Rectal smooth muscle tissue (tissue), 1 donor: ENCODE measurements around the gene JUNB.

Experiments
- H3K27ac ChIP-seq: one replicate; pipeline ENCODE4 v1.7.0; 2013; ENCODE audit warnings: low read depth, low read length, inconsistent platforms
- H3K27me3 ChIP-seq: one replicate; pipeline ENCODE4 v1.7.0; 2013; ENCODE audit warnings: low read length; ENCODE audit not compliant: control insufficient read depth, insufficient read depth
- H3K36me3 ChIP-seq: one replicate; pipeline ENCODE4 v1.7.0; 2013; ENCODE audit warnings: low read length; ENCODE audit not compliant: control insufficient read depth, insufficient read depth
- H3K4me1 ChIP-seq: one replicate; pipeline ENCODE4 v1.7.0; 2013; ENCODE audit warnings: low read length; ENCODE audit not compliant: control insufficient read depth, insufficient read depth
- H3K4me3 ChIP-seq: one replicate; pipeline ENCODE4 v1.7.0; 2013; ENCODE audit warnings: low read length
- H3K9ac ChIP-seq: one replicate; pipeline ENCODE4 v1.7.0; 2013; ENCODE audit warnings: low read length

JUNB gene

DNA sequence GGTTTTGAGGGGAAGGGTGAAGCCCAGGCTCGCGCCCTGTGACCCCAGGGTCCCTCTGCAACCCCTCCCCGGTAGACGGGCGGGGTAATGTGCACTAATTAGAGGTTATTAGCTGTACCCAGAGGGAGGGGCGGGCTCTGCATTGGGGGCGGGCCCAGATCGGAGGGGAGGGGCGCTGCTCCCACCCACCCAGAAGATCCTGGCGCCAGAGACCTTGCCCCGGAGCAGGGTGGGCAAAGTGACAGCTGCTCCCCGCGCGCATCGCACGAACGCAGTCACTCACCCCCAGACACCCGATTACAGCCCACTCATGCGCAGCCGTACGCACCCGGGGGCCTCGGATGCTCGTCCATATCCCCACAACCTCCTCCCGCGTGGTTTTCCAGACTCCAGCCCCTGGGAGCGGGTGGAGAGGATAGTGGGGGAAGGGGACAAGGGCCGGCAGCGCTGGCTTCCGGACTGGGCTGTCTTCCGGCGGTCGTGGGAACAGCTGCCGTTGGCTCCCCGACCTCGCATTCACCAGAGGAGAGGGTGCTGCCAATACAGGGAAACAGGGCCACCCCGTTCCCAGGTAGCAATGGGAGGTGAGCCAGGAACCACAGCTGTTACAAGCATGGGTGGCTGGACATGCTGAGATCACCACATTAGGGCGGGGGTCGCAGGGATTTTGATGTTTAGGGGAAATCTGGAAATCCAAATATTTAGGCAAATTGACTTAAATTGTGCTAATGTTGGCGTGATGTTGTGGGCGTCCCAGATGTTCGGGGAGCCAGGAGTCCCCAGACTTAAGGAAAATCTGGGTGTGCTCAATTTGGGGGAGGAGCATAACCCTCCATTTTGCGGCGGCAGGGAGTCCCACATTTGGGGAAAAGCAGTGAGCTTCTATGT is 13.0 kb upstream of the JUNB start:
- Histone ChIP-seq H3K27me3 (no peaks in the 10 kb centered on the region), H3K36me3 (no peaks in the 10 kb centered on the region), H3K4me3 (peak overlapping the region; percentile 76), H3K4me1 (peaks cover 20% of the 10 kb centered on the region), H3K9ac (peak overlapping the region; percentile 57), H3K27ac (peak overlapping the region; percentile 97)

DNA sequence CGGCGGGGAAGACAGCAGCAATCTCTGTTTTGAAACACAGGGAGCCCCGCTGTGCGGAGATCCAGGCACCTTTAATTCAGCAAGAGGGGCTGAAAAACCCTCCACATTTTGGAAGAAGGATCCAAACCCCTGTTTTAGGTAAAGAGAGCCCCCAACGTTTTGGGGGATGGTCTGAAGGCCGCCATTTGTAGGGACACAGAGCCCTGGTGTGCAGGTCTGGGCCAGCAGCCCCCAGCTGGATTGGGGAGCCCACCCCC is 12.5 kb upstream of the JUNB start:
- H3K9ac ChIP-seq: no peak overlapping the region
- peaks cover 25% of the 10 kb centered on the region for H3K4me1 ChIP-seq
- H3K27me3 ChIP-seq: no peaks in the 10 kb centered on the region
- H3K27ac ChIP-seq: peak overlapping the region; percentile 97
- H3K4me3 ChIP-seq: peak overlapping the region; percentile 76
- no peaks in the 10 kb centered on the region for H3K36me3 ChIP-seq

DNA sequence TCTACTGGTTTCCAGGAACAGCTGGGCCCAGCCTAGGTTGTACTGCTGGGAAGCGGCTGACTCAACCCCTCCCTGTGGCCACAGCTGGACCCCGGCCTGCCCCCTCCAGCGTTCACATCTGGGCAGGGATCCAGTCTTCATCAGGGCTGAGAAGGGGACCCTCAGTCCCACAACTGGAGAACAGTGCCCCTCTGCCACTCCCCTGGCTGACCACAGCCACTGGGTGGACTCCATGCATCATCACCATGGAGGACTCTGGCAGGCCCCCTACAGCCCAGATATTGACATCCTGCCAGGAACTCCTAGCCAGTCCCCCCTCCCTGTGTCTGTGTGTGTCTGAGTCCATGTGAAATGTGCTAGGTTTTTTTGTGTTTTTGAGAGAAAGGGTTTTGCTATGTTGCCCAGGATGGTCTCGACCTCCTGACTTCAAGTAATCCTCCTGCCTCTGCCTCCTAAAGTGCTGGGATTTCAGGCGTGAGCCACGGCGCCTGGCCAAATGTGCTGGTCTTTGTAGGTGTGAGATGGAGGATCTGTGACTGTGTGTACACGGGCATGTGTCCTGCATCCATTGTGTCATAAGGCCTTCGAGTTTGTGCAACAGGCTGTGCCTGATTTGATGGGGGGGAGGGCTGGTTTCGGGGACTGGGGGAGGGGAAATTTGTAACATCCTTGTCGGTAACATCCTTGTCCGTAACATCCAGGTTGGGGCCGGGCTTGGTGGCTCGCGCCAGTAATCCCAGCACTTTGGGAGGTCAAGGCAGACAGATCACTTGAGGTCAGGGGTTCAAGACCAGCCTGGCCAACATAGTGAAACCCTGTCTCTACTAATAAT is 11.9 kb upstream of the JUNB start:
- H3K4me3 ChIP-seq: peak overlapping the region; percentile 76
- H3K27ac ChIP-seq: peak overlapping the region; percentile 97
- H3K4me1 ChIP-seq: peaks cover 25% of the 10 kb centered on the region
- no peaks in the 10 kb centered on the region for H3K36me3 ChIP-seq
- H3K9ac ChIP-seq: no peak overlapping the region
- no peaks in the 10 kb centered on the region for H3K27me3 ChIP-seq

DNA sequence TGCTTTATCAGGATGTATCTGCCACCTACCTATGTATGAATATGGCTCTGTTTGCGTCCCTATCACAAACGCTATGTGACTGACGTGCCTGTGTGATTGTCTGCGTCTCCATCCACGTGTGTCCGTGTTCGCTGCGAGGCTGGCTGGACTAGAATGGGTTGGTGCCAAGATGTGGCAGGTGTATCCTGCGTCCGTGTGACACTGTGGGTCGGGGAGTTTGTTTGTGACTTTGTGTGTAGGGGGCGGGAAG is 9.2 kb upstream of the JUNB start:
- H3K9ac ChIP-seq: peak overlapping the region; percentile 93
- H3K27me3 ChIP-seq: no peaks in the 10 kb centered on the region
- H3K4me1 ChIP-seq: peaks cover 20% of the 10 kb centered on the region
- H3K27ac ChIP-seq: peak overlapping the region; percentile 99
- no peaks in the 10 kb centered on the region for H3K36me3 ChIP-seq
- H3K4me3 ChIP-seq: peak overlapping the region; percentile 78

DNA sequence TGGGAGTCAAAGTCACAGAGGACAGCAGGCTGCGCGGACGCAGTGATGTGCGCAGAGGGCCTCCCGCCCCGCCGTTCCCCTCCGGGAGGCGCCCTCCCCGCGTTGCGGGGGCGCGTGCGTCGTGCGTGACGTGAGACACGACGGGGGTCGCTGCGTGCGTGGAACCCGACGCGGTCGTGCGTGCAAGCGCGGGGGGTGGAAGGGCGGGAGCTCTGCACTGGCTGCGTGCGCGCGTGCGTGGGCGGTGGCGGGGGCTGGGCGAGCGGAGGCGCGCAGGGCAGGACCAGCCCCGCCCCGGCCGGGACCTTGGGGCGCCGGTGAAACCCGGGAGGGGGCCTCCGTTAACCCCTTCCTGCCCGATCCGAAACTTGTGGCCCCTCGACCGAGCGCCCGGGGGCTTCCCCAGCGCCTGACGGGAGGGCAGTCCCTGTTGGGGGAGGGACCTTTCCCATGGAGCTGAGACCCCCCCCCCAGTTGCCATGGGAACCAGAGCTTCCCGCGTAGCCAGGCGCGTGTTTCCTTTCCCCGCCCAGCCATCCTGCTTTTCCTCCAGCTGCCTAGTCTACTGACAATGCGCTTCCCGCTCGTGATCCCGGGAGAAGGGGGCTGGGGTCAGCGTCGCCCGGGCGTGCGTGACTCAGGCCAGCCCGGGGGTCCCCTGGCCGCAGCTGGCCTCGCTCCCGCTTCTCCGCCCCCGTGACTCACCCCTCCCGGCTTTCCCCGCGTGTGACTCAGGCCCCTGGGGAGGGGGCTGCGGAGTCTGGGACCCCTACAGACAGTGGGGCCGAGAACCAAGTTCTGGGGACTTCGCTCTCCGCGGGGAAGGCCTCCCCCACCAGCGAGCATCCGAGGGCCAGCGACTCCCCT is 8.6 kb upstream of the JUNB start:
- peak overlapping the region; percentile 78 for H3K4me3 ChIP-seq
- no peaks in the 10 kb centered on the region for H3K27me3 ChIP-seq
- peak overlapping the region; percentile 99 for H3K27ac ChIP-seq
- H3K36me3 ChIP-seq: no peaks in the 10 kb centered on the region
- peak overlapping the region; percentile 93 for H3K9ac ChIP-seq
- H3K4me1 ChIP-seq: peaks cover 20% of the 10 kb centered on the region

DNA sequence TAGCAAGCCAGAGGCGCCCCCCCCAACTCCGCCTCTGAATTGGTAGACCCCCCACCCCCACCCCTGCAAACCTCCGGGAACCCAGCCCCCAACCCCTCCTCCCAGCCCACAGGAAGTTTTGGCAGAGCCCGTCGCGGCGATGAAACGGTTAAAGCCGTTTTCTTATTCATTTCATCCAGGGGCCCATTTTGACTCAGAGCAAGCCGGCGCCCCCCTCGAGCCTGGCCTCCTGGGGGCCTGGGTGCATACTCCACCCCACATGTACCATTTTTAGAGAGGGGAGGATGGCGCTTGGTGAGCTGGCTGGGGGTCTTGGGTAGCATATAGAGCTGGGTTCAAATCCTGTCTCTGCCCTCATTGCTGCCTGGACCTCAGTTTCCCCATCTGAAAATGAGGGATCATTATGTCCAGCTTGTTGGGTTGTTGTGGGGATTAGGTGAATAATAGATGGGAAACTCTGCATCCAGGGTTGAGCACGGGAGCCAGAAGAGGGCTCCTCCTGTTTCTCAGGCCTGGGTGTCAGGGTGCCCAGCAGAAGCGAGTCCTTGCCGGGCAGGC is 7.9 kb upstream of the JUNB start:
- peak overlapping the region; percentile 99 for H3K27ac ChIP-seq
- no peak overlapping the region for H3K9ac ChIP-seq
- H3K4me1 ChIP-seq: peaks cover 25% of the 10 kb centered on the region
- no peaks in the 10 kb centered on the region for H3K27me3 ChIP-seq
- peak overlapping the region; percentile 43 for H3K4me3 ChIP-seq
- H3K36me3 ChIP-seq: no peaks in the 10 kb centered on the region

DNA sequence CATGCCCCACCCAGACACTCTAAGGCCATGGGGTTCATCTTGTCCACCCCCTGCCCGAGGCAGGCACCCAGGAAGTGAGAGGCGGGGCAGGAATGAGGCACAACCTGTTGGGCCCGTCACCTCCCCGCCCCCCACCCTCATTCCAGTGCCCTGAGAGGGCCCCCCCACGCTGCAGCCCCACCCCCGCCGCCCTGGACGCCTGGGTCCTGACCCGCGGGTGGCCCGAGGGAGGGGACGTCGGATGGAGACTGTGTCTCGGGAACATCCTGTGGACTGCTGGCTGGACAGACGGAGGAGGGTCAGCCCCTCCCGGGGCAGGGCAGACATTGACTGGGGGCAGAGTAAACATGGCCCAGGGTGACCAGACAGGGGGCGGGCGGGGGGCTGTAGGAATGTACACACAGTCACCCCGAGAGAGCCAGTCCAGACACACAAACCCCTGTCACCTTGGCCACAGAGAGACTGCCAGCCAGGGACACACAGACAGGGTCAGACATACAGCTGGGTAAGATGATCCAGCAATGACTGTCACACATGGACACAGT is 7.4 kb upstream of the JUNB start:
- Histone ChIP-seq H3K27ac (peak overlapping the region; percentile 99), H3K27me3 (no peaks in the 10 kb centered on the region), H3K4me3 (peak overlapping the region; percentile 43), H3K36me3 (no peaks in the 10 kb centered on the region), H3K9ac (peak overlapping the region; percentile 0), H3K4me1 (peaks cover 25% of the 10 kb centered on the region)

DNA sequence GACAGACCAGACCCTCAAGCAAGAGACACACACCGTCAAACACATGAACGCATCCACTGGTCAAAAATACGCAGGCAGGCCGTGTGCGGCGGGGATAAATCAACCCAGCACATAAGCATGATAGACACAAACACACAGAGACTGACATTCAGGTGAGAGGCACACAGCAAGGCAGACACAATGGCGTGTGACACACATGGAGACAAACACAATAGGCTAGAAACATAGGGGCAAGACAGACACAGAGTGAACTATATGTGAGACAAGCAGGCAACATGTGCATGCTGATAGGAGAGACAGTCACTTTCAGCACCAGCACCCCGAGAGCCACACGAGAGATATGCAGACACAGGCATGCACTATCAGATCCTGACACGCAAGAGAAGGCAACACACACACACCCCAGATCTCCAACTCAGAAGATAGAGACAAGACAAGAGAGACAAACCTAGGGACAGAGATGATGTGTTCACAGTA is 6.9 kb upstream of the JUNB start:
- Histone ChIP-seq H3K27ac (peak overlapping the region; percentile 99), H3K4me3 (no peak overlapping the region), H3K9ac (peak overlapping the region; percentile 0), H3K36me3 (no peaks in the 10 kb centered on the region), H3K4me1 (peaks cover 25% of the 10 kb centered on the region), H3K27me3 (no peaks in the 10 kb centered on the region)

DNA sequence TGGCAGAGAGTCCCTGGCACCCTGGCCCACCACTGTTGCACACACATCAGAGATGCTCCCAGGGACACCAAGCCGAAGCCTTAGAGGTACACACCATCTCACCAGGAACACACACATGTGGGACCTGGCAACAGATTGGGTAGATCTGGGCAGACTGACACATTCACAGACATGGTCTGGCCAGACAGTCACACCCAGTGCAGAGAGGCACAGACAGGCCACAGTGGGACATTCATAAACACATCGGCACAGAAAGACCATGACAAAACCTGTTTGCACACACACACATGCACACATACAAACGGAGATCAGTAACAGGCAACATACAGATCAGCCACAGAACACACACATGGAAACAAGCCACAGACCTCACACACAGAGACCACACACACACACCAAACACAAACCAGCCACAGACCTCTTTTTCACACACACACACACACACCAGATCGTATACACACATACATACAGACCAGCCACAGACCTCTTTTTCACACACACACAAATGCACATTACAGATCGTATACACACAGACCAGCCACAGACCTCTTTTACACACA is 6.3 kb upstream of the JUNB start:
- peak overlapping the region; percentile 41 for H3K27ac ChIP-seq
- H3K27me3 ChIP-seq: no peaks in the 10 kb centered on the region
- peaks cover 25% of the 10 kb centered on the region for H3K4me1 ChIP-seq
- no peak overlapping the region for H3K9ac ChIP-seq
- no peaks in the 10 kb centered on the region for H3K36me3 ChIP-seq
- H3K4me3 ChIP-seq: no peak overlapping the region

DNA sequence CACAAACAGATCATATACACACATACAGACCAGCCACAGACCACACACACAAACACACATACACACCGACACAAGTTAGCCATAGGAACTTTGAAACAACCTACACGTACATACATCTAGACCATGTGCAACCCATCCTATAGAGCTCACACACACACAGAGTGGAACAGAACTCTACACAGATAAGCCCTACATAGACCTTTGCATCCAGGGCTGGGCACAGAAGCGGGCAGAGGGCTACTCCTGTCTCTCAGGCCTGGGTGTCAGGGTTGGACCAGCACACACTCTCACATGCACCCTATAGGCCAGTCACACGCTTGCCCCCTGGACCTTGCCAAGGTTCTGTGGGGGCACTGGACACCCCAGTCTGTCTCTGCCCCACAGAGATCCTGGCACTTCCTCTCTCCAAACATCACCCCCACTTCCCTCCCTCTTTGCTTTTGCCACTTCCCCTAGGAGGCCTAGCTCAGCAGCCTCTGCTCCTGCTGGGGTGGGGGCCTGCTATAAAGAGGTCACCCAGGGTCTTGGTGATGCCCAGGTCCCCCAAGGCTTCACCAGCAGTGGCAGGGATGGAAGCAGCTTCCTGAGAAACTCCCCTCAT is 5.8 kb upstream of the JUNB start:
- peaks cover 28% of the 10 kb centered on the region for H3K4me1 ChIP-seq
- H3K27me3 ChIP-seq: no peaks in the 10 kb centered on the region
- no peaks in the 10 kb centered on the region for H3K36me3 ChIP-seq
- H3K4me3 ChIP-seq: no peak overlapping the region
- H3K9ac ChIP-seq: no peak overlapping the region
- H3K27ac ChIP-seq: peak overlapping the region; percentile 72

DNA sequence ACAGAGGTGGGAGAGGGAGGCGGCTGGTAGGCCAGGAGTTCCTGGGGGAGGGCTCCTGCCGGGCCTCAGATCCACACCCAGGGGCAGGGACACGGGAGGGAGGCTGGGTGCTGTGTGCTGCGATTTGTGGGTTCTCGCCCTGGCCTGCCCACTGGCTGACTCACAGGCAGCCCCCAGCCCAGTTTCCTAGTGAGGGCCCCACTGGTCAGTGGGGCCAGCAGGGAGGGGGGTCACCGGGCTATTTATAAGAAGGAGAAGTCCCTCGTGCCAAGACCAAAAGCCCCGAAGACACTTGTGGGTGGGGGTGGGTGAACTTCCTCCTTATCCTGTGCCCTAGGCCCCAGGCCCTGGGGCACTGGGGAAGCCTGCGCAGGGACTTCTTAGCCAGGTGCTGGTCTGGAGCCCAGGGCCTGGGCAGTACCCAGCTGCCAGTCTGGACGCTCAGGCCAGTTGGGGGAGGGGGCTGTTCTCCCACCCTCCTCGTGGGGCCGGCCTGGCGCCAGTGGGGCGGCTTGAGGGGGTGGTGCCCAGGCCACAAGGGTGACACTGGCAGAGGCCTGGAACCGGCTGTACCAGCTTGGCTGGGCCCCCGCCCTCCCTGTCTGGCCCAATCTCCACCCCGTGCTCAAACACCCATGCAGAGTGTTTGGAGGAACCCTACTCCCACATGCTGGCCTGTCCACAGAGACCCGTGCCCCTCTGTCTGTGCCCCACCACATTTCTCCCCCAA is 5.0 kb upstream of the JUNB start:
- Histone ChIP-seq H3K36me3 (no peaks in the 10 kb centered on the region), H3K4me1 (peaks cover 33% of the 10 kb centered on the region), H3K9ac (no peak overlapping the region), H3K27ac (peak overlapping the region; percentile 72), H3K27me3 (no peaks in the 10 kb centered on the region), H3K4me3 (no peak overlapping the region)
